Activated CD8-positive, alpha-beta memory T cell treated with anti-CD3 and anti-CD28 coated beads for 4 hours (primary cell): ENCODE measurements around the gene FYB1.

Source experiments
- DNase-seq, 2 donors: peaks; one replicate each; pipeline ENCODE4 v3.0.0-alpha.2; 2020; ENCODE audit warnings: low read depth in 2 of 2

Gene FYB1

GRCh38 chr5:39055768-39056398 is 163.5 kb downstream of the FYB1 start:
- DNase-seq, result no peak
